ENCODE data around the gene JMJD7. TPM values are rescaled to one million over a fixed set of nuclear protein-coding genes. Genes with fewer than 3 reads are reported as not detected.

Gene JMJD7
- total RNA-seq, 4 donors from 2014 or later, result 20.4 to 36.9 (median 30.5) TPM

DNA sequence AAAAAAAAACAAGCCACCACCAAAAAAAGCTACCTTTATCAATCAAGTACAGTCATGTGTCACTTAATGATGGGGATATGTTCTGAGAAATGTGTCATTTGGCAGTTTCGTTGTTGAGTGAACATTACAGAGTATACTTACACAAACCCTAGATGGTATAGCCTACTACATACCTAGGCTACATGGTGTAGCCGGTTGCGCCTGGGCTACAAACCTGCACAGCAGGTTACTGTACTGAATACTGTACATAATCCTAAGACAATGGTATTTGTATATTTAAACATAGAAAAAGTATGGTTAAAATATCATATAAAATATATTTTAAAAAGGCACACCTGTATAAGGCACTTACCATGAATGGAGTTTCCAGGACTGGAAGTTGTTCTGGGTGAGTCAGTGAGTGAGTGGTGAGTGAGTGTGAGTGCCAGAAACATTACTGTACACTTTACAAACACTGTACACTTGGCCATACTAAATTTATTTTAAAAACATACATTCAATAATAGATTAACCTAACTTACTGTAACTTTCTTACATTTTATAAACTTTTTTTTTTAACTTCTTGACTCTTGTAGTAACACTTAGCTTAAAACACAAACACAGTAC lies 25.9 kb upstream of the JMJD7 start:
- Histone ChIP-seq H3K36me3 (peaks cover 0 to 34% (median 5%) of the 10 kb centered on the region in 3 donors), H3K27me3 (no peaks in the 10 kb centered on the region), H3K27ac (peak overlapping the region; percentile 41 to 88 (median 83)), H3K4me3 (no peak overlapping the region), H3K9me3 (no peaks in the 10 kb centered on the region), H3K4me1 (peaks cover 34 to 93% (median 65%) of the 10 kb centered on the region in 3 donors)
- 34 to 65% methylated on average over 3 of the region's 3 CpGs for WGBS, 2 donors
- TF ChIP-seq, protein P1, sequence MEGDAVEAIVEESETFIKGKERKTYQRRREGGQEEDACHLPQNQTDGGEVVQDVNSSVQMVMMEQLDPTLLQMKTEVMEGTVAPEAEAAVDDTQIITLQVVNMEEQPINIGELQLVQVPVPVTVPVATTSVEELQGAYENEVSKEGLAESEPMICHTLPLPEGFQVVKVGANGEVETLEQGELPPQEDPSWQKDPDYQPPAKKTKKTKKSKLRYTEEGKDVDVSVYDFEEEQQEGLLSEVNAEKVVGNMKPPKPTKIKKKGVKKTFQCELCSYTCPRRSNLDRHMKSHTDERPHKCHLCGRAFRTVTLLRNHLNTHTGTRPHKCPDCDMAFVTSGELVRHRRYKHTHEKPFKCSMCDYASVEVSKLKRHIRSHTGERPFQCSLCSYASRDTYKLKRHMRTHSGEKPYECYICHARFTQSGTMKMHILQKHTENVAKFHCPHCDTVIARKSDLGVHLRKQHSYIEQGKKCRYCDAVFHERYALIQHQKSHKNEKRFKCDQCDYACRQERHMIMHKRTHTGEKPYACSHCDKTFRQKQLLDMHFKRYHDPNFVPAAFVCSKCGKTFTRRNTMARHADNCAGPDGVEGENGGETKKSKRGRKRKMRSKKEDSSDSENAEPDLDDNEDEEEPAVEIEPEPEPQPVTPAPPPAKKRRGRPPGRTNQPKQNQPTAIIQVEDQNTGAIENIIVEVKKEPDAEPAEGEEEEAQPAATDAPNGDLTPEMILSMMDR (IDR thresholded peaks at IDR 0.05), result no peak
- no peak for TF ChIP-seq POLR2A (IDR thresholded peaks at IDR 0.05)
- intact Hi-C loops (cut with DNase I), result no loop called here
- no peak for DNase-seq

DNA sequence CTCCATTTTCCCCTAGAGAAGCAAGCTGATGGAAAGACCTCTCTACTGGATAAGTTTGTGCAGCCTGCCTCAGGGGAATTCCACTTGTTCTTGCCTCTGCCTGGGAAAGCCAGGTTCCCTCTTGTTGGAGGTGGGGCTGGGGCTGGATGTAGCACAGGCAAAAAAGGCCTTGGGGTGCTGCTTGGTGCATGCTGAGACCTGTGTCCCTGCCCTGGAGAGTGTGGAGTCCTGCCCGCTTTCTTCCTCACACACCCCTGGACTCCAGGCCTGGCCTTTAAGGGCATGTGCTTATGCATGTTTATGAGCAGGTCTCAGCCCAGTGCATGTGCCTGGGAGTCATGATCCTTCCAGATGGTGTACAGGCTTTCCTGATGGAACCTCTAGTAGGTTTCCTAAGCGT lies 23.5 kb upstream of the JMJD7 start:
- WGBS, 2 donors, result 21 to 37% methylated on average over 2 of the region's 2 CpGs
- peak overlapping the region; percentile 81 to 88 (median 87) for H3K27ac ChIP-seq
- H3K36me3 ChIP-seq, result peaks cover 0 to 31% (median 5%) of the 10 kb centered on the region in 3 donors
- DNase-seq, result peak; percentile 10
- no peak for TF ChIP-seq POLR2A (IDR thresholded peaks at IDR 0.05)
- TF ChIP-seq, protein P1 (IDR thresholded peaks at IDR 0.05), result no peak
- no peaks in the 10 kb centered on the region for H3K9me3 ChIP-seq
- peaks cover 29 to 84% (median 52%) of the 10 kb centered on the region in 3 donors for H3K4me1 ChIP-seq
- intact Hi-C loops (cut with DNase I), result no loop called here
- no peaks in the 10 kb centered on the region for H3K27me3 ChIP-seq
- no peak overlapping the region for H3K4me3 ChIP-seq

DNA sequence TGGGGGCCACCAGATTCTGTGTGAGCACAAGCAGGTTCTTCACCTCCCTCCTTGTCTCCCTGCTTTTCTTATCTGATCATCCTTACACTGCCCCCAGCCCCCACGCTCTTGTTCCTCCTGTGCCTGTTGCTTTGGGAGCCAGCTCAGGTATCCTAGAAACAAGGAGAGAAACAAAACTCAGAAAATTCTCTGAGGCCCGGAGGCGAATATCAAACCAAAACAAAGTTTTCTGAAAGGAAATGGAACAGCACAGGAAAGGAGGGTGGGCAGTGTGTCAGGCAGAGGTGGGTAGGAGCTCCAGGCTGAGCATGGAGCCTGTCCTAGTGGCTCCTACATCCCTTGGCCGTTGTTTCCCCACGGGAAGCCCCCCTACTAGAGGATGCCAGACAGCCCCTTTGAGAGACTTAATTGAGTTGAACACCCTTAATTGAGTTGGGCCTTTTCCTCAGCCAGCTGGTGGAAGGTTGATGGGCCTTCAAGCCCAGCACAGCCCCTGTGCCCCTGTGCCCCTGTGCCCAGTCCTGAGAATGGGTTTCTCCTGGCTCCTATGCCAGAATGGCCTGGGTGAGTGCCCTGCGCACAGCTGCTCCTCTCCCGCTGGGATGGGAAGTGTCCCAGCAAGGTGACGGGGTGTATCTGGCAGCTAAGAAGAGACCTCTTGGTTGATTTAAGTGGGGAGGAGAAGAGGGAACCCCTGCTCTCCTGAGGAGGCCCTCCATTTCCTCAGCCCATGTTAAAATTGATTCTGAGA lies 22.8 kb upstream of the JMJD7 start:
- intact Hi-C loops (cut with DNase I), result no loop called here
- H3K4me3 ChIP-seq, result no peak overlapping the region
- DNase-seq, result no peak
- H3K4me1 ChIP-seq, result peaks cover 29 to 87% (median 57%) of the 10 kb centered on the region in 3 donors
- H3K9me3 ChIP-seq, result no peaks in the 10 kb centered on the region
- TF ChIP-seq POLR2A (IDR thresholded peaks at IDR 0.05), result no peak
- TF ChIP-seq, protein P1 (IDR thresholded peaks at IDR 0.05), result no peak
- WGBS, 2 donors, result 12 to 33% methylated on average over 4 to 5 of the region's 8 CpGs
- H3K27ac ChIP-seq, result peak overlapping the region; percentile 81 to 88 (median 87)
- H3K27me3 ChIP-seq, result no peaks in the 10 kb centered on the region
- H3K36me3 ChIP-seq, result peaks cover 0 to 24% (median 5%) of the 10 kb centered on the region in 3 donors

DNA sequence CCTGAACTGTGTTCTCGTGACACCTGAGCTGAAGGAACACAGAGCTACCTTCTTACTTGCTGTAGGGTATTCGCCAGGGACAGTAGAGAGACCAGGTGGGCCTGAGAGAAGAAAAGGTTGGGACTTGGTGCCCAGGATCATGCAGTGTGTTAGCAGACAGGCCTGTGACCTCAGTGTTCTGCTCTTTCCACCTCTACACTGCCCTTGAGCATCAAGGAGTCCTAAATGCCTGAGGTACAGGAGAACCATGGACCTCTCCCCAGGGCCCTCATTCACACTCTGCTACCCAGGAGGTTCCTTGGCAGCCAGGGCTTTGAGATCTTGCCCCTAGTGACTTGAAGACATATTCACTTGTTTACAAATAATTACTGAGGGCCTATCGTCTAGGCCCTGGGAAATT lies 22.2 kb upstream of the JMJD7 start:
- Histone ChIP-seq H3K4me1 (peaks cover 29 to 89% (median 57%) of the 10 kb centered on the region in 3 donors), H3K4me3 (no peak overlapping the region), H3K9me3 (no peaks in the 10 kb centered on the region), H3K27me3 (no peaks in the 10 kb centered on the region), H3K27ac (peak overlapping the region; percentile 81 to 88 (median 87)), H3K36me3 (peaks cover 0 to 19% (median 2%) of the 10 kb centered on the region in 3 donors)
- DNase-seq, result no peak
- 45 to 57% methylated on average over 2 to 3 of the region's 3 CpGs for WGBS, 2 donors
- intact Hi-C loops (cut with DNase I), result no loop called here
- TF ChIP-seq, protein P1 (IDR thresholded peaks at IDR 0.05), result no peak
- no peak for TF ChIP-seq POLR2A (IDR thresholded peaks at IDR 0.05)
